GM18858 (cell line): ENCODE results near the gene PBX4.

ENCODE experiments used
- ATAC-seq: cut with Tn5 transposase; IDR thresholded peaks from one replicate; pipeline ENCODE4 v1.9.1; 2021; ENCODE audit not compliant: unreplicated experiment

Gene PBX4

DNA sequence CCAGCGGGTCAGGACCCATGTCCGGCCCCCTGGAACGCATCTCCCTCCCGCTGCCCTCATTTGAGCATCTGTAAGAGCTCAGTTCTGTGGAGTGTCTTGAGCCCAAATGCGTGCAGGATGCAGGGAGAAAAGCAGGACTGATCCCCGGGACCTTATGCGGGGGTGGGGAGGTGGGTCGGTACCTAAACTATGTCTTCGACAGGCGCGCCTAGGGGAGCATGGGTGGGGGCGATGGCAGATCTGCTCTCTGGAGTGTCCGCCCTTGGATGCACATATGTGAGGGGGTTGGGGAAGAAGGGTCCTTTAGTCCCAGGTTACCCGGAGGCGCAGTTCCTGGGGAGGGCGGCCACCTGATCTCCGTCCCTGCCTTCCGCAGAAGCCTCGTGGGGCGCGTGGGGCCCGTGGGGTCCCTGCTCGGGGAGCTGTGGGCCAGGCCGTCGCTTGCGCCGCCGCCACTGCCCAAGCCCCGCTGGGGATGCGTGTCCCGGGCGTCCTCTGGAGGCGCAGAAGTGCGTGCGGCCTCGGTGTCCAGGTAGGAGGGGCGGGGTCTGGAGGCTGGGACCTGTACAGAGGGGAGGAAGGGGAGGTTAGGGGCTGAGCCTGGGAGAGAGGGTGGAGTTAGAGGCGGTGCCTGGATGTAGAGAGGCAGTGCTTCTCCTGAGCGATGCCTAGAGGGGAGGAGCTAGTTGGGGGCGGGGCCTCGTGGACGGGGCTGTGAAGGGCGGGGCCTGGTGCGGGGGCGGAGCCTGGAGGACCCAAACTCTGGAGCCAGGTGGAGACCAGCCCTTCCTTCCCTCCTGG, 77.6 kb downstream of the PBX4 start:
- ATAC-seq: no peak

DNA sequence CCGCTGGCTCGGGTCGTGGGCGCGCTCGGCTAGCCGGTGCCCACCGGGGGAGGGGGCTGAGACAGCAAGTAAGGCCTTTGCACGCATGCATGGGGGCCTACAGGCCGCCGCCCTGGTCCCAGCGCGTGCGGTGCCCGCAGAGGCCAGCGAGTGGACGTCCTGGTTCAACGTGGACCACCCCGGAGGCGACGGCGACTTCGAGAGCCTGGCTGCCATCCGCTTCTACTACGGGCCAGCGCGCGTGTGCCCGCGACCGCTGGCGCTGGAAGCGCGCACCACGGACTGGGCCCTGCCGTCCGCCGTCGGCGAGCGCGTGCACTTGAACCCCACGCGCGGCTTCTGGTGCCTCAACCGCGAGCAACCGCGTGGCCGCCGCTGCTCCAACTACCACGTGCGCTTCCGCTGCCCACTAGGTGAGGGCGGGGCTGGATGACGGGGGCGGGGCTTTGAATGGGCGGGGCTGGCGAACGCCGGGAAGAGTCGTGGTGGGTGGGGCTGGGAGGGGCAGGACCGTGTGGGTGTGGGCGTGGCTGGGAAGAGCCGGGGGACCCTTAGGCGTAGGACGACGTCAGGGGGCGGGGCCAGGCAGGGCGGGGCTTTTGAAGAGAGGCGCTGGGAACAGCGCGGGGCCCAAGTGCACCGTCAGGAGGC, 78.3 kb downstream of the PBX4 start:
- ATAC-seq: no peak

DNA sequence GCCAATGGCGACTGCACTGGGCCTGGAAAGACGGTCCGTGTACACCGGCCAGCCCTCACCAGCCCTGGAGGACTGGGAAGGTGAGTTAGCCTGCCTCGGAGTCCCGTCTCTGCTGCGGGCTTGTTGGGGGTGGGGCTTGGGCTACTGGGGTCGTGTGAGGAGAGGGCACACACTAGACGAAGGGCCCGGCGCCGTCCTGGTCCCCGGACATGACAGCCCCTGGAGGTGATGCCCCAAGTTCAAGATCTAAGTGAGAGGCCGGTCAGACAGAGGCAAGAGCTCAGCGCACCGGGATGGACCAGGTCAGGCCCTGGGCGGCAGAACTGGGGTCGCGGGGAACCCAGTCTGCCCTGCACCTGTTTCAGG, 78.8 kb downstream of the PBX4 start:
- no peak for ATAC-seq

DNA sequence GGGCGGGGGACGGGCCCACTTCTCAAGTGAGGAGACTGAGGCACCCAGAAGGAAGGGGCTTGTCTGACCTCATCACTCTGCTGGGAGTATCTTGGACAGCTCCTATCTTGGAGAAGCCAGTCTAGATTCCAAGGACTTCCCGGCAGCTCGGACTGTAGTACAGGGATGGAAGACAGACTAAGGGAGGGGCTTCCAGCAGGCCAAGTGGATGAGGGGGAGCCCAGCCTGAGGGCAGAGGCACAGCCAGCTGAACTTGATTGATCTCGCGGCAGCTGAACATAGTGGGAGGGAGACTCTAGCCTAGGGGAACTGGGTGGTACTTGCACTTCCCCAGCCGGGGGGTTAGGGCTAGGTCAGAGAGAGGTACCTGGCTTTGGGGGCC, 79.7 kb downstream of the PBX4 start:
- ATAC-seq: no peak

DNA sequence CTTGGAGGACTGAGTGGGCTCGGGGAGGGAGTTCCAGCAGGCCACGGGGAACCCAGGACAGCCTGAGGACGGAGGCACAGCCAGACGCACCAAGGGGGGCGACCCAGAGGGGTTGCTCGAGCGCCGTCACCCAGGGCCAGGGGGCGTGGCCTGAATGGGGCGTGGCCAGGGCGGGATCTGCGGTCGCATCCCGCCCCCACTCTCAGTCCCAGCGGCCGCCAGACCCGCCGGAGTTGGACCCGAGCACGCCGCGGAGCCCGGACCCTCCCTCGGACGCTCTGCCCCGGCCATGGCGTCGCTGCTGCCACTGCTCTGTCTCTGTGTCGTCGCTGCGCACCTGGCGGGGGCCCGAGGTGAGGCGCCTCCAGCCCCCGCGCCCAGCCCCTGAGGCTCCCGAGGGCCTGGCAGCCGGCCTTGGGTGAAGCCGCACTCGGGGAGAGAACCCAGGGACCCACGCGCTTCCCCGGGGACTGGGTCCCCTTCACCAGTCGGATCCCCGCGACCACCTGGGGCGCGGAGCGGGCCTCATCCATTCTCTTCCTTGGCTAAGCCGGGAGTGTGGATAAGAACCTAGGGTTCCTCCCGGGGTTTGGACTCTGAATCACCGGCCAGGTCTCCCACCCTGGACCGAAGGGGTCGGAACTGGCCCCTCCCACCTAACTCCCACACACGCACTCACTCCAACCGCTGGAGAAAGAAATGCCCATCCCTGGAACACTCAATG, 80.3 kb downstream of the PBX4 start, which contains the start of gene CILP2:
CILP2 (plus strand) TSS at position 205 of the 724 bp plus-strand sequence; CDS start at position 290, 85 bp downstream.
- no peak for ATAC-seq

DNA sequence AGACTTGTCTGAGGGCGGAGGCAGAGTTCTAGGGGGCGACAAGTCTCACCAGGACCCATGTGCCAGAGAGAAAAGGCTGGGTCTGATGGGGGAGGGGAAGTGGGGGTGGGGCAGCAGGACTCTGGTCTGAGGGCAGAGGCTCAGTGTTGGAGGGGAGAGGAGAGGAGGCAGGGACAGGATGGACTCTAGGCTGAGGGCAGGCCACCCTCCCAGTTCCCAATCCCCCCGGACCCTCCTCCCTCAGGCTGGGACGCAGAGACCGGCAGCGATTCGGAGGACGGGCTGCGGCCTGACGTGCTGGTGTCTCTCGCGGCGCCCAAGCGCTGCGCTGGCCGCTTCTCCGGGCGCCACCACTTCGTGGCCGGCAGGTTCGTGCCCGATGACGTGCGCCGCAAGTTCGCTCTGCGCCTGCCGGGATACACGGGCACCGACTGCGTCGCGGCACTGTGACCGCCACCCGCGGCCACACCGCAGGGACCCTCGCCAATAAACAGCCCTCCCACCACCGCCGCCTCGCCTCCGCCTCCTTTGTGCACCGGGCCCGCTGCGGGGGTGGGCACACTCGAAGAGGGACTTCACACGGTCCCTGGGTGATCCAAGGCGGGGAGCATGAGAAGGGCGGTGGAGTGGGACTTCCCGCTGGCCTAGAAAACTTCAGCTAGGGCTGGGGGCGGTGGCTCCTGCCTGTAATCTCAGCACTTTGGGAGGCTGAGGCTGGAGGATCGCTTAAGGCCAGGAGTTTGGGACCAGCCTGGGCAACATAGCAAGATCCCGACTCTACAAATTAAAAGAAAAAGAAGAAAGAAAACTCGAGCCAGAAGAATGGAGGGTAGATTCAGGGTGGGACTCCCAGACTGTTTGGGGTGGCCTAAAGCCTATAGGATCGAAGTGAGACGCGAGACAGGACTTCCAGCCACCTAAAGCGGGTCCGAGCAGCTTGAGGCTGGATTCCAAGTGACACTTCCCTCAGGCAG, 81.1 kb downstream of the PBX4 start:
- no peak for ATAC-seq

DNA sequence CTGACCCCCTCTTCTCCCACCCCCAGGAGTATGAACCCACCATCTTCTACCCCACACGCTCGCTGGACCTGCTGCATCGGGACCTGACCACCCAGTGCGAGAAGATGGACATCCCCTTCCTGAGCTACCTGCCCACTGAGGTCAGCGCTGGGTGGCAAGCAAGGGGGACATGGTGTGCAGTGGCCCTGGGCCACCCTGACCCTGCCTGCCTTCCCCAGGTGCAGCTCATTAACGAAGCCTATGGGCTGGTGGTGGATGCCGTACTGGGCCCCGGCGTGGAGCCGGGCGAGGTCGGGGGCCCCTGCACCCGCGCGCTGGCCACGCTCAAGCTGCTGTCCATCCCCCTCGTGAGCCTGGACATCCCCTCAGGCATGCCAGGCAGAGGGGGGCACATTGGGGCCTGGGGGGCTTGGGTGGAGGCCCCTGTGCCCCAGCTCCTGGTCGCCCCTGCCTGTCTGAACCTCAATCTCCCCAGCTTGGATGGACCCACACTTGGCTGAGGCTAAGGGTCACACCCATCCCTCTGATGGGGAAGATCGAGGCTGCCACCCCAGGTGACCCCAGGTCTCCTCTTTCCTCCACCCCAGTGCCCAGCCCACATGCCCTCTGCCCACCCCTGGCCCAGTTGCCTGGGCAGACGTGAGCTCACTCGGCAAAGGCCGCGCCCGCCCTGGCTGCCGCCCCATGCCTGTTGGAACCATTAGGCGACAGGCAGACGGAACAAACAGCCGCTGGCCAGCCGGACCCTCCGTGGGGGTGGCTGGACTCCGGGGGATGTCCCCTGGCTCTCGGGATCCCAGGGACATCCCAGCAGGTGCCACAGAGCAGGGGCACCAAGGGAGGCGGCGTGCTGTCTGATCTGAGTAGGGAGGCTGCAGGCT, 82.9 kb downstream of the PBX4 start:
- ATAC-seq: no peak

DNA sequence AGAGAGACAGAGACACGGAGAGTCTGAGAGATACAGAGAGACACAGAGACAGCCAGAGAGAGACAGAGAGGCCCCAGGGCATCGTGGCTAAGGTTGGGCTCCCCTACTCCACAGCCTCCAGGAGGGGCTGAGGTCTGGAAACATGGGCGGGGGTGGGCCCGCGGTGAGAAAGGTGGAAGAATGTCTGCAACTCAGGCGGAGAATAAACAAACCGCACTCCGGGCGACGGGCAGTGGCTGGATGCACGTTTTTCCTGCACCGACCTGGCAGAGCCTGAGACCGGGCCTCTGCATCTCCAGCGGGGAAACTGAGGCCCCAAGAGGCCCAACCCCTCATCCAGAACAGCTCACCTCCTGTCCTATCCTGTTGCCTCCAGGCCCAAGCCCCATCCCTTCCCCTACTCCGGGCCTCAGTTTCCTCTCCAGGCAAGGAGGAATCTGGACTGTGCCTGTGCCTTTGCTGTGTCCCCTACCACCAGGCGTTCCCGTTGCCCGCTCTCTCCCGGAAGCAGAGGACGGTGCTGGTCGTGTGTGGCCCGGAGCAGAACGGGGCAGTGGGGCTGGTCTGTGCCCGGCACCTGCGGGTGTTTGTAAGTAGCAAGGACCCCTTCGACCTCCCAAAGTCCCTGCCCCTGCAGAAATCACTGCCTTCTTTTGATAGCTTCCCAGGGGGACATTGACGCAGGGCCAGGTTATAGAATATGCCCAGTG, 83.8 kb downstream of the PBX4 start:
- ATAC-seq: no peak

DNA sequence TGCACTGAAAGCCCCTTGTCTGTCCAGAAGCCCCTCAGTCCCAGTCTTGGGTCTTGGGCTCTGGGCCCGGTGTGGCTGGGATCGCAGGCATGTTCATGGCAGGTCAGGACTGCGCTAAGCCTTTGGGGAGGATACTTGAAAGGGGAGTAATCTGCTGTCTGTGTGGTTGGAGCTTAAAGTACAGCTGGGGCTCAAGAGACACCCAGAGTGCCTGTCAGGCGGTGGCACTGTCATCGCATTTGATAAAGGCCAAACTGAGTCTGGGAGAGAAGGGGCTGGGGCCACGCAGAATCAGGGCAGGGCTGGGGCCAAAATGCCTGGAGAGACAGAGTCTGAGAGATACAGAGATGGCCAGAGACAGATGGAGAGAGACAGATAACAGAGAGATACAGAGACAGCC, 84.6 kb downstream of the PBX4 start:
- ATAC-seq: no peak

DNA sequence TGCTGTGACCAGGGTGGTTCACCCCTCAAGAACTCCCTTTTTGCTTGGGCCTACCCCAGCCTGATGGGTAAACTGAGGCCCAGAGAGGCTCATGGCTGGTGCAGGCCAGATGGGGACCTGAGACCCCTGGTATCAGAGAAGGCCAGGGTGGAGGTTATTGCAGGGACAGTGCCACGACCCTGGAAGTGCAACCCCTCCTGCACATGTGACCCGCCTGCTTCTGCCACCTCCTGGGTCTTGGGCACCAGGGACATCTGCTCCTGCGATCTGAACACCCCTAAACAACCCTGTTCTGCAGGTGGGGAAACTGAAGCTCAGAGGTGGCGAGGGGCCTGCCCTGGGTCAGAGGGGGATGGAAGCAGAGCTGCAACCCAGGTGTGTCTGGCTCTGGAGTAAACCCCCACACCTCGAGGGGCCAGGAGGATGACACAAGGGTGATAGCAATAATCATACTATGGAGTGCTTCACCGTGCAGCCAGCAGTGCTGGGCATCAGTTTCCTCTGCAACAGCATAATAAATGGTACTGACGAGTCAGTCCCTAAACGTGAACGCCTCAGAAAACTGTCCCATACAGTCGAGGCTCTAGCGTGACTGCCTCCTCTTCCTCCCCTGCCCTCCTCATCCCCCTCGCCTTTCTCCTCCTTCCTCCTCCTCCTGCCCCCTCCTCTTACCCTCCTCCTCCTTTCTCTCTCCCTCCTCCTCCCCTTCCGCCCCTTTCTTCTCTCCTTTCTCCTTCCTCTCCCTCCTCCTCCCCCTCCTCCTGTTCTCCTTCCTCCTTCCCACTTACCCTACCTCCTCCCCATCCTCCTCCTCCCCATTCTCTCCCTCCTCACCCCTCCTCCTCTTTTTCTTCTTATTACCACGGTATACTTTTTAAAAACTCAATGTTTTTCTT, 85.4 kb downstream of the PBX4 start:
- no peak for ATAC-seq

DNA sequence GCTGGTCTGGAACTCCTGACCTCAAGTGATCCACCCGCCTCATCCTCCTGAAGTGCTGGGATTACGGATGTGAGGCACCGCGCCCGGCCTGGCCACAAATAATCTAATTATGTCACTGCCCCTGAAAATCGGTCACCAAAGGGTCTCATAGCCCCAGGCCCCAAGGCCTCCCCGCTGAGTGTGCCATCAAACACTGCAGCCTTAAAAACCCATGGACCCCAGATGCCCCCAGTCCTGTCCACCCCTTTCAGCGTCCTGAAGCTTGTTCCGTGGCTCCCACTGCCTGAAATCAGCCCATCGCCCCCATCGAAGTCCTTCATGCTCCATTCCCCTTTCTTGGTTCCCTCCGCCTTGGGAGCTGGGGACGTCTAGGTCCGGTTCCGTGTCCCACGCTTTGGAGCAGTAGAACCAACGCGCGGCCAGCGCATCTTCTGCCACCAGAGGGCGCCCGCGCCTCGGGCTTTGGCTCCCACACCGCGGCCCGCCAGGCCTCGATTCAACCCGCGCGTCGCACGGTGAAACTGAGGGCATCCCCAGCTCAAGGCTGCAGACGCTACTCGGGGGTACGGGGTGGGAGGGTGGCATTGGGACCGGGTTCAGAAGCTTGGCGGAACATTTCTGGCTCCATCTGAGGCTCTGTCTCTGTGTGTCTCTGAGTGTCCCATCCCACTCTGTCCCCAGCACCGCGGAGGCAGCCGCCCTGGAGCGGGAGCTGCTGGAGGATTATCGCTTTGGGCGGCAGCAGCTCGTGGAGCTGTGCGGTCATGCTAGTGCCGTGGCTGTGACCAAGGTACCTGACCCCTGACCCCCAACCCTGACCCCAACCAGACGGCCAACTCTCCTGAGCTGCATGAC, 86.3 kb downstream of the PBX4 start:
- ATAC-seq: no peak

DNA sequence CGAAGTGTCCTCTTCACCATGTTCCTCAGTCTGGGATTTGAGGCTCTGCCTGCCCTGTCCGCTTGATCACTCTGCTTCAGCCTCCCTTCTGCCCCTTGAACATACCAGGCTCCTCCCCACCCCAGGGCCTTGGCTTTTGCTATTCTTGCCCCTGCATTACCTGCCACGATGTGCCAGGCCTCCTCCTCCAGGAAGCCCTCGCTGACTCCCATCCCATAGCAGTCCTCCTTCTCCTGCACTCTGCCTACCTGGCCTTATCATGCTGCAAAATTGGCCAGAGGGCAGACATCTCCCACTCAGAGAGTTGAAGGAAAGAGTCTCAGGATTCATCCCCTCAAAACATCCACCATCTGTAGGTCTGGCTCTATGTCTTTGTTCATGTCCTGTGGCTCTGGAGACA, 87.6 kb downstream of the PBX4 start:
- no peak for ATAC-seq

DNA sequence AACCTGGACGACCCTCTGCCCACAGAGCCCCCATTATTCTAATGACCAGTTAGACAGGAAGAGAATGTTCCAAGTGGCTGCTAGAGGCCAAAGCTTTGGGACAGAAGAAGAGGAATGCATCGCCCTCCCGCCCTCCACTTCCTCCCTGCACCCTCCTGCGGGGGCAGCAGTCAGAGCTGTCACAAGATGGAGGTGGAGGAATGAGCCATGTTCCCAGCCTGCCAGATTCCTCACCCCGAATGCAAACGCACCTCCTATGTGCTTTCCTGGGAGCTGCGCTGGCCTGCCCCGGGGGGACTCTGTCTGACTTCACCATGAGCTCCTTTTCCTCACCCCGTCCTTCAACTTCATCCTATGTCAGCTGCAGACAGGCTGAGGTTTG, 88.1 kb downstream of the PBX4 start:
- ATAC-seq: no peak

DNA sequence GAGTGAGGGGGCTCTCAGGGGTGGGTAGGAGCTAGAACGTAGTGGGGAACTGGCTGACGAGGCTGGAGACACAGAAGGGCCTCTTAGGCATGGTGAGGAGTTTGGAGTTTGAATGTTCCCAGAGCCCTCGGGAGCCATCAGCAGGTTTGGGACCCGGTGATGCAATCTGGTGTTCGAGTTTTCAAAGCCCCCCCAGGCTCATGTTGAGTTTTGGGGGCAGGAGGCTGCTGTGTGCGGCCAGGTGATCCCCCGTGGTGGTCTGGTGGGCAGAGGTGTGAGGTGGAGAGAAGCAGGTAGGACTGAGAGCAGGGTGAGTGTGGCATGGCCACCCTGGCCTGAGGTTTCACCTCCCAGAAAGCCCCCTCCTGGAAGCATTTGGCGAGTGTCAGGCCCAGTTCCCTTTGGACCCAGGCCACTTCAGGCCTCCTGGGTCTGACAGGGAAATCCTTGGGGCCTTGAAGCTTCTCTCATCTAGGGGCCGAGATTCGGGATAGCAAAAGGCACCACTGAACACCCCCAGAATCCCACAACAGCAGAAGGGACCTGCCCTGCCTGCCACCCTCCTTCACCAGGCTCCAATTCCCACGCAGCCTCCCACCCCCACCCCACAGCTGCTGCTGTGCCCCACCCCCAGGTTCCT, 88.6 kb downstream of the PBX4 start:
- no peak for ATAC-seq

DNA sequence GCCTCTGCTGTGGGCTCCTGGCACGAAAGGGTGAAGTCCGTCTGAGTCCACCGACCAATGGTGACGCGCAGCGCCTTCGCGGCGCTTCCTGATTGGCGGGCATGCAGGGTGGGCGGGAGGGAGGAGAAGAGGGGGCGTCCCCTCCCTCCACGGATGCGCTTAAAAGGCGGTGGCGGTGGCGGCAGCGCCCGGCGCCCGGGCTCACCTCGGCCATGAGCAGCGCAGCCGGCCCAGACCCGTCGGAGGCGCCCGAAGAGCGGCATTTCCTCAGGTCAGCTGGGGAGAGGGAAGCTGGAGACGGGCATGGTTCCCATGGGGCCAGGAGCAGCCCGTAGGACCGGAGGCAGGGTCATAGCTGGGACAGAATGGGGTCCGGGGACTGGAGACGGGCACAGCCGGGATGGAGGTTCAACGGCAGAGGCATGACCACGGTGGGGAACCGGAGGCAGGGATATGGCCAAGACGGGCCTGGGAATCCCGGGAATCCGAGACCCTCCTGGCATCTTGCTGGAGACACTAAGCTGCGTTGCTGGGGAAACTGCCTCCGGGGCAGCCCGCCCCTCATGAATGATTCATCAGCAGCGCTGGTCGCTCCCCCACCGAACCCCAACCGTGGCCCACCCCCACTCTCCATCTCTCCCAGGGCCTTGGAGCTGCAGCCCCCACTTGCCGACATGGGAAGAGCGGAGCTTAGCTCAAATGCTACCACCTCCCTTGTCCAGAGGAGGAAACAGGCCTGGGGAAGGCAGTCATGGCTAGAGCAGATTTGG, 89.6 kb downstream of the PBX4 start, which contains the start of gene YJEFN3:
YJEFN3 (plus strand) TSS at position 191 of the 770 bp plus-strand sequence; CDS start at position 213, 22 bp downstream.
- no peak for ATAC-seq
